Measurements from ENCODE around the gene ACVRL1. TPM values are rescaled to one million over a fixed set of nuclear protein-coding genes. Genes with fewer than 3 reads are reported as not detected.

Gene ACVRL1
- total and polyA plus RNA-seq, 2 donors (not counting 1 experiment from before 2014, with no cell fraction given), result not detected

- Mint-ChIP-seq H3K4me3 (no peak overlapping the region), H3K27me3 (peaks cover 3% of the 10 kb centered on the region), H3K4me1 (no peaks in the 10 kb centered on the region), H3K27ac (no peak overlapping the region), H3K9me3 (ENCODE audit: insufficient read depth) (no peaks in the 10 kb centered on the region)
- no peak overlapping the region for H2AFZ ChIP-seq (ENCODE audit: insufficient read depth, low read depth, low read length, poor library complexity, severe bottlenecking)
- H4K20me1 ChIP-seq (ENCODE audit: control insufficient read depth, insufficient read depth, low read length, poor library complexity, severe bottlenecking), result no peaks in the 10 kb centered on the region
- no peaks in the 10 kb centered on the region for H3K27me3 ChIP-seq (replicated peaks in 1 of 4; ENCODE audit: control extremely low read depth in 1 of 4, control insufficient read depth in 3 of 4, insufficient read depth in 4 of 4, low read length in 3 of 4)
- no CpG with 5 or more reads among the region's 6 CpGs for WGBS (ENCODE audit: insufficient coverage)
- POLR2A ChIA-PET, result no interaction called here
- H3K4me2 ChIP-seq (replicated peaks; ENCODE audit: low read depth, low read length, poor library complexity, severe bottlenecking), result no peak overlapping the region
- H3K9me3 ChIP-seq (ENCODE audit: control extremely low read depth in 1 of 3, control insufficient read depth in 2 of 3, insufficient read depth in 1 of 3, low read length in 2 of 3), result no peaks in the 10 kb centered on the region
- TF ChIP-seq EZH2 (IDR thresholded peaks at IDR 0.05; ENCODE audit: borderline replicate concordance, insufficient read depth, low read depth, low read length, poor library complexity, severe bottlenecking), result no peak
- no peak for TF ChIP-seq CTCF (IDR thresholded peaks at IDR 0.05)
- intact Hi-C loops (cut with micrococcal nuclease), result no loop called here
- H3K79me2 ChIP-seq (ENCODE audit: control insufficient read depth, insufficient read depth, low read length), result peaks cover 5% of the 10 kb centered on the region
- no peak overlapping the region for H3K4me3 ChIP-seq (ENCODE audit: control extremely low read depth in 1 of 5, extremely low read depth in 1 of 5, insufficient read depth in 1 of 5, low read depth in 2 of 5, low read length in 4 of 5)
- H3K27ac ChIP-seq (ENCODE audit: low read length in 2 of 2), result no peak overlapping the region
- CTCF ChIA-PET, result interaction anchor here (1.1 to 1.6 kb wide), 3 partner anchors 10 to 65 kb away, joined by 3 to 10 read pairs (median 5); no protein-coding TSS in a partner anchor
- H3K36me3 ChIP-seq (replicated peaks in 1 of 2; ENCODE audit: control extremely low read depth in 1 of 2, control insufficient read depth in 1 of 2, extremely low read depth in 1 of 2, insufficient read depth in 2 of 2, low read length in 1 of 2), result peaks cover 0 to 4% of the 10 kb centered on the region in 2 experiments
- DNase-seq (no peak), ATAC-seq (ENCODE audit: low read depth) (no peak)
- H3K4me1 ChIP-seq (ENCODE audit: control insufficient read depth in 2 of 2, insufficient read depth in 2 of 2, low read length in 2 of 2), result no peaks in the 10 kb centered on the region
- H3K9ac ChIP-seq (ENCODE audit: low read length), result no peak overlapping the region
These were observed 53.6 kb downstream of the ACVRL1 start for GRCh38 chr12:51960890-51961289.

GRCh38 chr12:51961834-51962233 is 54.5 kb downstream of the ACVRL1 start:
- CTCF ChIA-PET, result interaction anchor here (1.2 to 1.6 kb wide), 5 partner anchors 9 to 63 kb away, joined by 3 to 10 read pairs (median 4); no protein-coding TSS in a partner anchor
- no peak overlapping the region for H3K27ac ChIP-seq (ENCODE audit: low read length in 2 of 2)
- peaks cover 0 to 4% of the 10 kb centered on the region in 2 experiments for H3K36me3 ChIP-seq (replicated peaks in 1 of 2; ENCODE audit: control extremely low read depth in 1 of 2, control insufficient read depth in 1 of 2, extremely low read depth in 1 of 2, insufficient read depth in 2 of 2, low read length in 1 of 2)
- no peak overlapping the region for H2AFZ ChIP-seq (ENCODE audit: insufficient read depth, low read depth, low read length, poor library complexity, severe bottlenecking)
- H3K4me3 ChIP-seq (ENCODE audit: control extremely low read depth in 1 of 5, extremely low read depth in 1 of 5, insufficient read depth in 1 of 5, low read depth in 2 of 5, low read length in 4 of 5), result no peak overlapping the region
- intact Hi-C loops (cut with micrococcal nuclease), result no loop called here
- no CpG with 5 or more reads among the region's 1 CpG for WGBS (ENCODE audit: insufficient coverage)
- no peak for DNase-seq
- POLR2A ChIA-PET, result no interaction called here
- no peak overlapping the region for H3K9ac ChIP-seq (ENCODE audit: low read length)
- no peak for TF ChIP-seq CTCF (IDR thresholded peaks at IDR 0.05)
- no peak overlapping the region for H3K4me3 Mint-ChIP-seq
- no peaks in the 10 kb centered on the region for H3K4me1 Mint-ChIP-seq
- H3K27ac Mint-ChIP-seq, result no peak overlapping the region
- H4K20me1 ChIP-seq (ENCODE audit: control insufficient read depth, insufficient read depth, low read length, poor library complexity, severe bottlenecking), result no peaks in the 10 kb centered on the region
- H3K9me3 Mint-ChIP-seq (ENCODE audit: insufficient read depth), result no peaks in the 10 kb centered on the region
- H3K4me2 ChIP-seq (replicated peaks; ENCODE audit: low read depth, low read length, poor library complexity, severe bottlenecking), result no peak overlapping the region
- ATAC-seq (ENCODE audit: low read depth), result no peak
- peaks cover 3% of the 10 kb centered on the region for H3K27me3 Mint-ChIP-seq
- H3K79me2 ChIP-seq (ENCODE audit: control insufficient read depth, insufficient read depth, low read length), result peaks cover 5% of the 10 kb centered on the region
- H3K27me3 ChIP-seq (replicated peaks in 1 of 4; ENCODE audit: control extremely low read depth in 1 of 4, control insufficient read depth in 3 of 4, insufficient read depth in 4 of 4, low read length in 3 of 4), result no peaks in the 10 kb centered on the region
- no peaks in the 10 kb centered on the region for H3K4me1 ChIP-seq (ENCODE audit: control insufficient read depth in 2 of 2, insufficient read depth in 2 of 2, low read length in 2 of 2)
- no peaks in the 10 kb centered on the region for H3K9me3 ChIP-seq (ENCODE audit: control extremely low read depth in 1 of 3, control insufficient read depth in 2 of 3, insufficient read depth in 1 of 3, low read length in 2 of 3)

Data from B cell (primary cell).